ENCODE measurements around the gene NUP188. TPM values are rescaled to one million over a fixed set of nuclear protein-coding genes. Genes with fewer than 3 reads are reported as not detected.

Gene NUP188
- total RNA-seq, result 100 to 1,000 TPM in 1 of 2 donors, 10 to 100 TPM in 1; 75.7 to 106 TPM

GRCh38 chr9:128947527-128948301 lies at the start of gene NUP188, which contains the start of gene DOLK:
NUP188 (plus strand) TSS chr9:128947699; CDS start chr9:128947720, 21 bp downstream.
DOLK (minus strand) TSS chr9:128947603; CDS start chr9:128947303, 300 bp downstream.
- TF ChIP-seq CTCF (IDR thresholded peaks at IDR 0.05), result no peak
- DNase-seq (ENCODE audit: low spot score) (peak; percentile 85), ATAC-seq (ENCODE audit: insufficient number of reproducible peaks, low FRiP score, low read depth) (peak; percentile 82)
- peak within 1 kb of the TSS; percentile 93 to 94 for H3K27ac ChIP-seq
- peaks cover 4% of the 10 kb centered on the region for H3K36me3 ChIP-seq
- peak within 1 kb of the TSS; percentile 97 for H3K4me3 ChIP-seq
- H3K27me3 ChIP-seq (replicated peaks; ENCODE audit: insufficient read depth), result no peaks in the 10 kb centered on the region
- no peaks in the 10 kb centered on the region for H3K9me3 ChIP-seq
- peaks cover 8 to 23% of the 10 kb centered on the region in 2 donors for H3K4me1 ChIP-seq (ENCODE audit: control insufficient read depth in 1 of 2, low read depth in 2 of 2)

GRCh38 chr9:128898382-128898781 lies 49.1 kb upstream of the NUP188 start:
- peaks cover 43% of the 10 kb centered on the region for H3K36me3 ChIP-seq
- H3K9me3 ChIP-seq, result no peaks in the 10 kb centered on the region

GRCh38 chr9:128898845-128899565 lies 48.5 kb upstream of the NUP188 start:
- peaks cover 24 to 57% of the 10 kb centered on the region in 2 donors for H3K4me1 ChIP-seq (ENCODE audit: control insufficient read depth in 1 of 2, low read depth in 2 of 2)
- H3K4me3 ChIP-seq, result no peak overlapping the region
- ATAC-seq (ENCODE audit: insufficient number of reproducible peaks, low FRiP score, low read depth), result no peak

More at GRCh38 chr9:128898382-128898781, 49.1 kb upstream of the NUP188 start:
- no peaks in the 10 kb centered on the region for H3K27me3 ChIP-seq (replicated peaks; ENCODE audit: insufficient read depth)
- DNase-seq (ENCODE audit: low spot score), result no peak
- TF ChIP-seq CTCF (IDR thresholded peaks at IDR 0.05), result no peak
- H3K4me1 ChIP-seq (ENCODE audit: control insufficient read depth in 1 of 2, low read depth in 2 of 2), result peaks cover 22 to 57% of the 10 kb centered on the region in 2 donors
- H3K27ac ChIP-seq, result peak overlapping the region; percentile 56 to 87
- no peak overlapping the region for H3K4me3 ChIP-seq
- no peak for ATAC-seq (ENCODE audit: insufficient number of reproducible peaks, low FRiP score, low read depth)

GRCh38 chr9:128899566-128900322 lies 47.8 kb upstream of the NUP188 start:
- Histone ChIP-seq H3K9me3 (no peaks in the 10 kb centered on the region), H3K27ac (peak overlapping the region; percentile 87 to 89), H3K36me3 (peaks cover 38% of the 10 kb centered on the region), H3K27me3 (replicated peaks; ENCODE audit: insufficient read depth) (no peaks in the 10 kb centered on the region), H3K4me1 (ENCODE audit: control insufficient read depth in 1 of 2, low read depth in 2 of 2) (peaks cover 24 to 59% of the 10 kb centered on the region in 2 donors), H3K4me3 (no peak overlapping the region)
- DNase-seq (ENCODE audit: low spot score), result no peak
- no peak for ATAC-seq (ENCODE audit: insufficient number of reproducible peaks, low FRiP score, low read depth)
- TF ChIP-seq CTCF (IDR thresholded peaks at IDR 0.05), result no peak

More at GRCh38 chr9:128898845-128899565, 48.5 kb upstream of the NUP188 start:
- Histone ChIP-seq H3K36me3 (peaks cover 39% of the 10 kb centered on the region), H3K9me3 (no peaks in the 10 kb centered on the region), H3K27me3 (replicated peaks; ENCODE audit: insufficient read depth) (no peaks in the 10 kb centered on the region), H3K27ac (peak overlapping the region; percentile 87 to 89)
- no peak for DNase-seq (ENCODE audit: low spot score)
- TF ChIP-seq CTCF (IDR thresholded peaks at IDR 0.05), result no peak

All from thoracic aorta (tissue), 2 donors.